HepG2 (cell line): ENCODE results near the gene FAH. TPM values are rescaled to one million over a fixed set of nuclear protein-coding genes. Genes with fewer than 3 reads are reported as not detected.
A peak's percentile ranks its signal among the peaks of the same experiment; 100 is the strongest.

Experiments
- ATAC-seq: fragments of 200-7000 bp; cut with Tn5 transposase; 3 replicates; pipeline ENCODE4 v1.9.1; 2020; ENCODE audit warnings: mild to moderate bottlenecking, moderate library complexity
- BruUV-seq: library from RNA; stranded (reverse); fragments of 400-500 nt; replicated peaks from 2 replicates; lab custom pipeline; 2021; lab: Mats Ljungman, UMichigan
- CTCF ChIA-PET: fragments of 300-600 bp; formaldehyde crosslinking; extraction: SDS; loops from one replicate; lab custom pipeline; 2021; ENCODE audit warnings: low total read pairs, inconsistent platforms, low intra/inter-chr PET ratio; lab: Yijun Ruan, JAX
- POLR2A ChIA-PET: fragments of 350-600 bp; sonication (Branson Sonifier 250); formaldehyde crosslinking; loops from one replicate; lab custom pipeline; 2020; ENCODE audit warnings: antibody characterized with exemption, inconsistent platforms; lab: Yijun Ruan, JAX
- DNase-seq: peaks from one replicate; pipeline ENCODE4 v3.0.0-alpha.2; 2015; ENCODE audit warnings: low spot score
- FAIRE-seq: peaks from 3 replicates; lab custom pipeline; 2011; peaks lifted over from hg19 to GRCh38; lab: Jason Lieb, UNC
- H2AFZ ChIP-seq: one replicate; pipeline ENCODE4 v1.6.1; 2011; ENCODE audit warnings: low read length, inconsistent platforms
- H3K27ac ChIP-seq: fragments of 300-600 bp; 3 replicates; pipeline ENCODE4 v1.8.0; 2011; ENCODE audit warnings: mixed run types, mild to moderate bottlenecking, mixed read lengths, low read length, inconsistent platforms; ENCODE audit not compliant: insufficient read depth; ENCODE audit errors: extremely low read length
- H3K27me3 ChIP-seq, 2 experiments: fragments of 200-600 bp in 1 of 2; 2 replicates in 1 of 2; 3 replicates in 1 of 2; pipeline versions ENCODE4 v1.6.0 to v1.8.0; 2011; ENCODE audit warnings: low read length in 2 of 2, mild to moderate bottlenecking in 2 of 2, moderate library complexity in 2 of 2, inconsistent platforms in 1 of 2; ENCODE audit not compliant: insufficient read depth in 2 of 2, control insufficient read depth in 1 of 2
- H3K36me3 ChIP-seq, 2 experiments: fragments of 200-600 bp in 1 of 2; replicated peaks in 1 of 2; 2 replicates in 1 of 2; 3 replicates in 1 of 2; pipeline versions ENCODE4 v1.5.1 to v1.8.0; 2011; ENCODE audit warnings: low read length in 2 of 2, inconsistent platforms in 1 of 2; ENCODE audit not compliant: insufficient read depth in 2 of 2, control insufficient read depth in 1 of 2
- H3K4me1 ChIP-seq: 2 replicates; pipeline ENCODE4 v1.5.1; 2012; ENCODE audit warnings: low read length, inconsistent platforms; ENCODE audit not compliant: insufficient read depth
- H3K4me2 ChIP-seq: 2 replicates; pipeline ENCODE4 v1.6.0; 2011; ENCODE audit warnings: low read depth, low read length, inconsistent platforms
- H3K4me3 ChIP-seq, 3 experiments: fragments of 200-600 bp in 1 of 3; sonication (generic), shearing (Covaris generic) in 1 of 3; replicated peaks in 1 of 3; 2 replicates each; pipeline ENCODE4 v1.5.1; 2011 to 2016; ENCODE audit warnings: low read length in 3 of 3, inconsistent platforms in 2 of 3, low read depth in 2 of 3, mild to moderate bottlenecking in 2 of 3, control low read depth in 1 of 3, mixed read lengths in 1 of 3; ENCODE audit not compliant: insufficient read depth in 1 of 3
- H3K79me2 ChIP-seq: one replicate; pipeline ENCODE4 v1.6.1; 2011; ENCODE audit warnings: low read length, inconsistent platforms; ENCODE audit not compliant: insufficient read depth
- H3K9ac ChIP-seq: 2 replicates; pipeline ENCODE4 v1.6.0; 2011; ENCODE audit warnings: mild to moderate bottlenecking, low read depth, low read length, inconsistent platforms; ENCODE audit not compliant: insufficient read depth
- H3K9me3 ChIP-seq: 2 replicates; pipeline ENCODE4 v1.5.1; 2012; ENCODE audit warnings: mild to moderate bottlenecking, low read length
- H4K20me1 ChIP-seq: 2 replicates; pipeline ENCODE4 v1.6.0; 2011; ENCODE audit warnings: inconsistent platforms, mild to moderate bottlenecking, low read length, moderate library complexity; ENCODE audit not compliant: insufficient read depth
- AGO2 ChIP-seq: fragments of 200-400 bp; formaldehyde crosslinking; optimal IDR thresholded peaks from 2 replicates; pipeline ENCODE3; 2017; ENCODE audit warnings: mild to moderate bottlenecking, low read depth, low read length, moderate library complexity
- MAFK ChIP-seq, 2 experiments: IDR thresholded peaks in 1 of 2; conservative IDR thresholded peaks in 1 of 2; 2 replicates each; pipeline ENCODE4 v1.6.1; 2011; ENCODE audit warnings: improper control_type of control experiment in 2 of 2, low read length in 2 of 2
- PCBP2 ChIP-seq: fragments of 200-400 bp; formaldehyde crosslinking; optimal IDR thresholded peaks from 2 replicates; pipeline ENCODE3; 2018; ENCODE audit warnings: low read length, low read depth; ENCODE audit not compliant: poor library complexity, severe bottlenecking
- ZBTB49 ChIP-seq: sonication (generic); formaldehyde crosslinking; IDR thresholded peaks from 2 replicates; pipeline ENCODE4 v1.4.0; 2020; ENCODE audit warnings: missing genetic modification reagents, borderline replicate concordance
- WGBS: methylation state at CpG from one replicate; pipeline ENCODE4 v1.1.6; 2017; ENCODE audit warnings: low lambda C conversion rate; 5-methylcytosine and 5-hydroxymethylcytosine counted together
- in situ Hi-C: cut with HindIII; loops from 2 replicates; pipeline ENCODE4 v1.10.0; 2017; ENCODE audit warnings: low pct_unique_long_range_greater_than_20kb; ENCODE audit not compliant: extremely low pct_ligation_motif_present
- intact Hi-C: fragments of 100-400 bp; cut with micrococcal nuclease; formaldehyde crosslinking; loops from one replicate; pipeline ENCODE4 v1.10.0; 2022; ENCODE audit not compliant: unreplicated experiment
- polyA plus RNA-seq, 8 experiments: library from polyadenylated mRNA; depleted of rRNA in 3 of 8; stranded (reverse) in 7 of 8; unstranded in 1 of 8; fragments of >200 nt; fragmentation: Illumina TruSeq in 4 of 8; extraction: Trizol in 4 of 8; gene quantifications; 2 replicates each; pipeline versions ENCODE4 v1.2.1 to v1.2.3, GENCODE V29; 2011 to 2016; ENCODE audit warnings: low read depth in 4 of 8, missing spikeins in 1 of 8, mixed read lengths in 1 of 8; ENCODE audit not compliant: insufficient read depth in 1 of 8
- total RNA-seq, 5 experiments: library from RNA; depleted of rRNA; stranded (reverse); fragments of >200 nt; fragmentation: Illumina TruSeq; extraction: Trizol; gene quantifications; 2 replicates each; pipeline ENCODE4 v1.2.3, GENCODE V29; 2016; ENCODE audit warnings: low read depth in 1 of 5

FAH gene
- total and polyA plus RNA-seq, 2 of the 13 experiments (the other 11 are each of a cell fraction or from before 2014, with no cell fraction given), result 36.6 to 75.0 TPM

DNA sequence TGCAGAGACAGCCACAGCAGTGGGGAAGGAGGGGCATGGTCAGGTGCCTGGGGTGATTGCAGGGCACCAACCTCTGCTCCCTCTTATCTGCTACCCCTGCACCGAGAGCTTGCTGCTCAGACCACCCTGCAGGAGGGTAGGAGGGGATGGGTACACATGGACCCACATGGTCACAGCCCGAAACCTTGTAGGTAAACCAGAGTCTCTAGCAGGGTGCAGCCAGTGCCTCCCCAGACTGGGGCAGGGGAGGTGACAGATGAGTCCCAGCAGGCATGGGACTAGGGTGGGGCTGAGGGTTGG lies 49.2 kb downstream of the FAH start:
- in situ Hi-C loops (no loop called here), intact Hi-C loops (no loop called here)
- WGBS, result 100% methylated on average over 1 of the region's 2 CpGs
- H3K4me2 ChIP-seq, result no peak overlapping the region
- H2AFZ ChIP-seq, result no peak overlapping the region
- peaks cover 17% of the 10 kb centered on the region for H3K4me1 ChIP-seq
- H4K20me1 ChIP-seq, result no peaks in the 10 kb centered on the region
- H3K36me3 ChIP-seq, result no peaks in the 10 kb centered on the region
- no peaks in the 10 kb centered on the region for H3K27me3 ChIP-seq
- no peak overlapping the region for H3K4me3 ChIP-seq
- FAIRE-seq (no peak), ATAC-seq (no peak), DNase-seq (no peak)
- POLR2A ChIA-PET, result no interaction called here
- TF ChIP-seq AGO2, result peak; percentile 18
- no peak for TF ChIP-seq MAFK (conservative IDR thresholded peaks at IDR 0.05 in 1 of 2, IDR thresholded peaks at IDR 0.05 in 1 of 2; ENCODE audit: low read length in 2 of 2)
- CTCF ChIA-PET, result no interaction called here
- H3K9ac ChIP-seq, result no peak overlapping the region
- no peak overlapping the region for H3K27ac ChIP-seq
- no TSS peak for BruUV-seq
- no peaks in the 10 kb centered on the region for H3K79me2 ChIP-seq
- no peaks in the 10 kb centered on the region for H3K9me3 ChIP-seq

DNA sequence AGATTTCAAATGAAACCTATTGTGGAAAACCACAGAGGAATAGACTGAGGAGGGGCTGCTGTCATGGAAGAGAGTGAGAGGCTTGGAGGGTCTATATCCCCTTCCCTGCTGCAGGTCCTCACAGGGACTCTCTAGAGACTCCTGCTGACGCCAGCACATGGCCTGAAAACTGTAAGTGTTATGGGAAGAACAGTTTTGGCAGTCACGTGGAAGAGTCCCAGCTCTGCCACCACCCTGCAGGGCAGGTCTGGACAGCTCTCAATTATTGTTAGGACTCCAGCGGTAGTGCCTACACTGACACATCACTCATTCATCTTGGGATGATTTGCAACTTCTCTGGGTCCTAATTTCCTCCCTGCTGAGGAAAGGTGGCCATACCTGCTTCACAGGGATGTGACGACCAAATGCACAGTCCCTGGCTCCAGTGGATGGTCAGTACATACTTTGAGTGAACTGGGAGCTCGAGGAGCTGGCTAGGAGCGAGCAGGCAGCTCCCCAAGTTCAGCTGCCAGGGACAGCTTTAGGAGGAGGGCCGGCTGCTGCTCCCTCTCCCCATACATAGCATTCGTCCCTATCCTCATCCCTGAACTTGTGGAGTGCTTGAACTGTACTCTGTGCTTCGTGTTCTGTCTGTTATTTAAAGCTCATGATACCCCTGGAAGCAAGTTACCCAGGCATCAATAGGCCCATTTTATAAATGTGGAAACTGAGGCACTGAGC lies 50.0 kb downstream of the FAH start:
- DNase-seq (no peak), ATAC-seq (no peak; the same call in 2 of the 3 replicates), FAIRE-seq (no peak)
- 77% methylated on average over 5 of the region's 9 CpGs for WGBS
- no peak overlapping the region for H3K4me2 ChIP-seq
- no peaks in the 10 kb centered on the region for H3K79me2 ChIP-seq
- CTCF ChIA-PET, result no interaction called here
- in situ Hi-C loops, result no loop called here
- H3K27me3 ChIP-seq, result no peaks in the 10 kb centered on the region
- intact Hi-C loops, result no loop called here
- H4K20me1 ChIP-seq, result no peaks in the 10 kb centered on the region
- H3K36me3 ChIP-seq, result no peaks in the 10 kb centered on the region
- POLR2A ChIA-PET, result no interaction called here
- peaks cover 25% of the 10 kb centered on the region for H3K4me1 ChIP-seq
- TF ChIP-seq ZBTB49 (CRISPR knock-in tag), result no peak
- no peak for TF ChIP-seq PCBP2
- no peak overlapping the region for H3K27ac ChIP-seq
- H3K4me3 ChIP-seq, result no peak overlapping the region
- BruUV-seq, result no TSS peak
- H2AFZ ChIP-seq, result no peak overlapping the region
- H3K9ac ChIP-seq, result no peak overlapping the region
- H3K9me3 ChIP-seq, result no peaks in the 10 kb centered on the region
